HL-60 (cell line): ENCODE data around the gene ALDH1L1.

Experiments
- DNase-seq, 2 experiments: peaks; one replicate each; pipeline ENCODE4 v3.0.0-alpha.2; 2010 to 2020; ENCODE audit warnings: low read depth in 1 of 2, low spot score in 1 of 2
- H3K27ac ChIP-seq: fragments of 250-450 bp; sonication (Bioruptor Pico); replicated peaks from 2 replicates; pipeline ENCODE4 v1.5.1; 2020; ENCODE audit warnings: mild to moderate bottlenecking, moderate library complexity
- H3K27me3 ChIP-seq: fragments of 250-450 bp; sonication (Bioruptor Pico); 2 replicates; pipeline ENCODE4 v1.5.1; 2021; ENCODE audit warnings: mild to moderate bottlenecking, moderate library complexity; ENCODE audit not compliant: insufficient read depth, poor library complexity, severe bottlenecking
- H3K4me3 ChIP-seq: replicated peaks from 2 replicates; pipeline ENCODE4 v1.5.1; 2011; ENCODE audit warnings: mild to moderate bottlenecking, control low read depth, low read length; ENCODE audit not compliant: insufficient read depth
- CTCF ChIP-seq: IDR thresholded peaks from one replicate; pipeline ENCODE4 v1.5.1; 2011; ENCODE audit warnings: low read length, control low read depth, inconsistent platforms; ENCODE audit not compliant: insufficient read depth
- GABPA ChIP-seq: IDR thresholded peaks from 2 replicates; pipeline ENCODE4 v1.6.1; 2012; ENCODE audit warnings: low read depth
- POLR2AphosphoS5 ChIP-seq: IDR thresholded peaks from 2 replicates; pipeline ENCODE4 v1.6.1; 2012; ENCODE audit warnings: low read depth
- SPI1 ChIP-seq: IDR thresholded peaks from 2 replicates; pipeline ENCODE4 v1.6.1; 2012; ENCODE audit warnings: low read depth, mild to moderate bottlenecking, borderline replicate concordance
- TF ChIP-seq, protein P1 (sequence below): IDR thresholded peaks from 2 replicates; pipeline ENCODE4 v1.6.1; 2012; ENCODE audit warnings: low read depth; ENCODE audit not compliant: insufficient replicate concordance

Gene ALDH1L1

DNA sequence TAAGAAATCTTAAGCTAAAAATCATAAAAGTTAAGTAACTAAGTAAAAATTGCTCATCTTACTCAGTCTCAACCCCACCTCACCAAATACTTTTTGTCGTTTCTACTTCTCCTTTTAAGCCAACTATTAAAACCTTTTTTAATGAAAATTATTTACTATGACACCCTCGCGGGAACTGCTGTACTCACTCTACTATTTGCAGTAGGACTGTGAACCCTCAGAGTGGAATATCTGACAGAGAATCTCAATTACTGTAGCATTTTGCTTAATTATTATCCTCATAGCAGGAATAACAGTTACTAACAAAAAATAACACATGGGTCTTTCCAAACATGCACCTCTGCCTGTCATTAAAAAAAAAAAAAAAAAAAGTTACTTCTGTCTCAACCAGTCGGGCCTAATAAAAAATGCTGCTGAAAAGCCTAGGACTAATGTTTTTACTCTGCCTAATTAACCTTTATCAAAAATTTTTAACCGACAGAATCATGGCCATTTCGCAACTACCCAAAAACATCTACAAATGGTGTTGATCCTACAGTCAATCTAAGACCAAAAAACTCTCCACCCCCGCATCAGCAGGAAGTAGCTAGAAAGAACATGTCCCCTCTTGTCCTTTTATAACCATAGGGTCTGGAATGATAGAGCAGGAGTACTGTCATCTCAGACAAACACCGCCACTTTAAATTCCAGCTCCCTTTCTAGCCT, 10.2 kb downstream of the ALDH1L1 start:
- TF ChIP-seq GABPA: no peak
- TF ChIP-seq POLR2AphosphoS5: no peak
- TF ChIP-seq, protein P1, sequence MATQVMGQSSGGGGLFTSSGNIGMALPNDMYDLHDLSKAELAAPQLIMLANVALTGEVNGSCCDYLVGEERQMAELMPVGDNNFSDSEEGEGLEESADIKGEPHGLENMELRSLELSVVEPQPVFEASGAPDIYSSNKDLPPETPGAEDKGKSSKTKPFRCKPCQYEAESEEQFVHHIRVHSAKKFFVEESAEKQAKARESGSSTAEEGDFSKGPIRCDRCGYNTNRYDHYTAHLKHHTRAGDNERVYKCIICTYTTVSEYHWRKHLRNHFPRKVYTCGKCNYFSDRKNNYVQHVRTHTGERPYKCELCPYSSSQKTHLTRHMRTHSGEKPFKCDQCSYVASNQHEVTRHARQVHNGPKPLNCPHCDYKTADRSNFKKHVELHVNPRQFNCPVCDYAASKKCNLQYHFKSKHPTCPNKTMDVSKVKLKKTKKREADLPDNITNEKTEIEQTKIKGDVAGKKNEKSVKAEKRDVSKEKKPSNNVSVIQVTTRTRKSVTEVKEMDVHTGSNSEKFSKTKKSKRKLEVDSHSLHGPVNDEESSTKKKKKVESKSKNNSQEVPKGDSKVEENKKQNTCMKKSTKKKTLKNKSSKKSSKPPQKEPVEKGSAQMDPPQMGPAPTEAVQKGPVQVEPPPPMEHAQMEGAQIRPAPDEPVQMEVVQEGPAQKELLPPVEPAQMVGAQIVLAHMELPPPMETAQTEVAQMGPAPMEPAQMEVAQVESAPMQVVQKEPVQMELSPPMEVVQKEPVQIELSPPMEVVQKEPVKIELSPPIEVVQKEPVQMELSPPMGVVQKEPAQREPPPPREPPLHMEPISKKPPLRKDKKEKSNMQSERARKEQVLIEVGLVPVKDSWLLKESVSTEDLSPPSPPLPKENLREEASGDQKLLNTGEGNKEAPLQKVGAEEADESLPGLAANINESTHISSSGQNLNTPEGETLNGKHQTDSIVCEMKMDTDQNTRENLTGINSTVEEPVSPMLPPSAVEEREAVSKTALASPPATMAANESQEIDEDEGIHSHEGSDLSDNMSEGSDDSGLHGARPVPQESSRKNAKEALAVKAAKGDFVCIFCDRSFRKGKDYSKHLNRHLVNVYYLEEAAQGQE: no peak
- no peak for TF ChIP-seq SPI1
- no peak for TF ChIP-seq CTCF
- no peak overlapping the region for H3K27ac ChIP-seq
- H3K27me3 ChIP-seq: peaks cover 3% of the 10 kb centered on the region
- no peak for DNase-seq
- no peak overlapping the region for H3K4me3 ChIP-seq

DNA sequence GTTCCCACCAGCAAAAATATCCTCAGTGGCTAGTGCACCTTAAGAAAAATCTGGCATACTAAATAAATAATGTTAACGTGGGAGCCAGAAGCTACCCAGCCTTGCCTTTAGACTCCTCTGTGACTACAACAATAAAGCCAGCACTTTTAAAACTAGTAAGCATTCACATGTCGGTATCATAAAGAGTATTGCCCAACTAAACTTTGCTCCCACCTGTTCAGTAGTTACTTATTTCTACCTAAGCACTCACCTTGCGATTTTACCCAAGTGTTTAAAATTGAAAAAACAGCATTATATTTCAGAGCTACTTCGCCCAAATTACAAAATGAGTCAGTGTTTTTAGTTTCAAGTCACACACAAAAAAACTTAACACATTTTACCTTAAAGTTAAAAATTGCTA, 12.8 kb downstream of the ALDH1L1 start:
- Histone ChIP-seq H3K27ac (no peak overlapping the region), H3K4me3 (no peak overlapping the region), H3K27me3 (peaks cover 3% of the 10 kb centered on the region)
- TF ChIP-seq, protein P1: no peak
- DNase-seq: no peak

DNA sequence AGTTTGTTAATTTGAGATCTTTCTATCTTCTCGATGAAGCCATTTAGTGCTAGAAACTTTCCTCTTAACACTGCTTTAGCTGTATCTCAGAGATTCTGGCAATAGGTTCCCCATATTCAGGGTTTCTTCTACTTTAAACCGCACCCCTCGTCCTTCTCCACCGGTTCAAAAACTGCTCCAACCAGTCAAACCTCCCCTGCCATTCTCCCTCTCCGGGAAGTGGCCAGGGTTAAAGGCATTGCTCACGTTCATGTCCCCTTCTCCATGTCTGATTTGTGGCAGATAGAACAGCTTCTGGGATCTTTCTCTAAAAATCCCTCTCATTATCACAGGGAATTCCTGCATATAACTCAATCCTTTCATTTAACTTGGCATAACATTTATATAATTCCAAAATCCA, 14.4 kb downstream of the ALDH1L1 start:
- Histone ChIP-seq H3K4me3 (no peak overlapping the region), H3K27ac (no peak overlapping the region), H3K27me3 (no peaks in the 10 kb centered on the region)
- no peak for DNase-seq
- TF ChIP-seq SPI1: no peak
- TF ChIP-seq CTCF: no peak
- TF ChIP-seq, protein P1: no peak
- no peak for TF ChIP-seq GABPA
- TF ChIP-seq POLR2AphosphoS5: no peak
